Nephron progenitor cell (in vitro differentiated cells): Measurements from ENCODE around the gene SH3BP4.
A peak's percentile ranks its signal among the peaks of the same experiment; 100 is the strongest.

ENCODE experiments used
- DNase-seq: peaks from one replicate; pipeline ENCODE4 v3.0.0; 2021
- H3K27ac Mint-ChIP-seq: 2 replicates; pipeline ENCODE4 v1.8.0; 2021; ENCODE audit warnings: mild to moderate bottlenecking, moderate library complexity, mixed read lengths
- H3K27me3 Mint-ChIP-seq: 2 replicates; pipeline ENCODE4 v1.8.0; 2021; ENCODE audit warnings: mild to moderate bottlenecking, low read depth, mixed read lengths; ENCODE audit not compliant: poor library complexity
- H3K36me3 Mint-ChIP-seq: 2 replicates; pipeline ENCODE4 v1.8.0; 2021; ENCODE audit warnings: low read depth, mixed read lengths
- H3K4me1 Mint-ChIP-seq: 2 replicates; pipeline ENCODE4 v1.8.0; 2021; ENCODE audit warnings: mixed read lengths
- H3K4me3 Mint-ChIP-seq: 2 replicates; pipeline ENCODE4 v1.8.0; 2021; ENCODE audit warnings: mild to moderate bottlenecking, moderate library complexity, mixed read lengths
- H3K9me3 Mint-ChIP-seq: 2 replicates; pipeline ENCODE4 v1.8.0; 2021; ENCODE audit warnings: mild to moderate bottlenecking, moderate library complexity, mixed read lengths
- TF ChIP-seq, protein P1 (sequence below): fragments of 200-600 bp; sonication (generic); IDR thresholded peaks from 2 replicates; pipeline ENCODE4 v1.5.0; 2021; ENCODE audit warnings: antibody characterized with exemption

The SH3BP4 gene

DNA sequence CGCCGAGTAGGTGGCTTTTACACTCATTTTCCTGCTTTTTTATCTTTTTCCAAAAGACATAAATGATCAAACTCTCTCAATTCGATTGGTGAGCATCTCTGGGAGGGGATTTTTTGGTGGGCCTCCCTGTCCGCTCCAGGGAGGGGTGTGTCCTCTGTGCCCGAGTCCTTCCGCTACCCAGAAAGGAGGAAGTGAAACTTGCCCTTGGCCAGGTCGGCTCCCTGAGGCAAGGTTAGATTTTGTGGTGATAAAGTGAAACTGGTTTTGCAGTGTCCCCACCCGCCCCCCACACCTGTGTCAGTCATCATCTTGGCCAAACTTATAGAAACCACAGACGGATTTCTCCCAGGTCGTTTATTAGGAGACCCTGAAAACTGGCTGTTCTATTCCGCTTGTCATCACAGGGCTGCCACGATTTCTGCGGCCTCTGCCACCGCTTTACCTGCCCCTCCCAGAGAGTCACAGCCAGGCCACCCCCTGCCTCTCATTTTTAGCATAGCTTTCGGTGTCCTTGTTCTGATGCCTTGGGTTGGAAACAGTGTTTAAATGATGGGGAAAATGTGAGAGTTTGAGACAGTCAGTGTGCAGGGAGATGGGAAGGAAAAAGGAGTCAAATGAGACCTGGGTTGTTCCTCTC is 93.6 kb downstream of the SH3BP4 start:
- DNase-seq: no peak
- Mint-ChIP-seq H3K4me3 (no peak overlapping the region), H3K4me1 (no peaks in the 10 kb centered on the region), H3K27ac (no peak overlapping the region), H3K9me3 (peaks cover 4% of the 10 kb centered on the region), H3K36me3 (peaks cover 62% of the 10 kb centered on the region), H3K27me3 (no peaks in the 10 kb centered on the region)
- TF ChIP-seq, protein P1, sequence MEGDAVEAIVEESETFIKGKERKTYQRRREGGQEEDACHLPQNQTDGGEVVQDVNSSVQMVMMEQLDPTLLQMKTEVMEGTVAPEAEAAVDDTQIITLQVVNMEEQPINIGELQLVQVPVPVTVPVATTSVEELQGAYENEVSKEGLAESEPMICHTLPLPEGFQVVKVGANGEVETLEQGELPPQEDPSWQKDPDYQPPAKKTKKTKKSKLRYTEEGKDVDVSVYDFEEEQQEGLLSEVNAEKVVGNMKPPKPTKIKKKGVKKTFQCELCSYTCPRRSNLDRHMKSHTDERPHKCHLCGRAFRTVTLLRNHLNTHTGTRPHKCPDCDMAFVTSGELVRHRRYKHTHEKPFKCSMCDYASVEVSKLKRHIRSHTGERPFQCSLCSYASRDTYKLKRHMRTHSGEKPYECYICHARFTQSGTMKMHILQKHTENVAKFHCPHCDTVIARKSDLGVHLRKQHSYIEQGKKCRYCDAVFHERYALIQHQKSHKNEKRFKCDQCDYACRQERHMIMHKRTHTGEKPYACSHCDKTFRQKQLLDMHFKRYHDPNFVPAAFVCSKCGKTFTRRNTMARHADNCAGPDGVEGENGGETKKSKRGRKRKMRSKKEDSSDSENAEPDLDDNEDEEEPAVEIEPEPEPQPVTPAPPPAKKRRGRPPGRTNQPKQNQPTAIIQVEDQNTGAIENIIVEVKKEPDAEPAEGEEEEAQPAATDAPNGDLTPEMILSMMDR: no peak

DNA sequence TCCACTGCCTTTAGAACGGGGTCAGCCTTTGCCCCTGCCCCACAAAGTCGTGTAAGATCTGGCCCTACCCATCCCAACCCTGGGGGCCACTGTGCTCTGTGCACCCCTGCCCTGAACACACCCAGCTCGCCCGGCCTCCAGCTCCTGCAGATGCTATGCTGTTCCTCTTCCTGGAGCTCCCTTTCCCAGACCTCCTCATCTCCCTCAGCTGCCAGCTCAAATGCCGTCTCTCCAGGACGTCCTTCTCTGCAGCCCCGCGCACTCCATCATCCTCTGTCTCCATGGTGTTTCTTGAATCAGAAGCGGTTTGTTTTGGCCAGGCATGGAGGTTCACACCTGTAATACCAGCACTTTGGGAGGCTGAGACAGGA is 94.1 kb downstream of the SH3BP4 start:
- no peaks in the 10 kb centered on the region for H3K27me3 Mint-ChIP-seq
- no peak for DNase-seq
- TF ChIP-seq, protein P1: no peak
- H3K4me1 Mint-ChIP-seq: no peaks in the 10 kb centered on the region
- H3K36me3 Mint-ChIP-seq: peaks cover 57% of the 10 kb centered on the region
- no peak overlapping the region for H3K4me3 Mint-ChIP-seq
- H3K9me3 Mint-ChIP-seq: peaks cover 4% of the 10 kb centered on the region
- peak overlapping the region; percentile 54 for H3K27ac Mint-ChIP-seq

DNA sequence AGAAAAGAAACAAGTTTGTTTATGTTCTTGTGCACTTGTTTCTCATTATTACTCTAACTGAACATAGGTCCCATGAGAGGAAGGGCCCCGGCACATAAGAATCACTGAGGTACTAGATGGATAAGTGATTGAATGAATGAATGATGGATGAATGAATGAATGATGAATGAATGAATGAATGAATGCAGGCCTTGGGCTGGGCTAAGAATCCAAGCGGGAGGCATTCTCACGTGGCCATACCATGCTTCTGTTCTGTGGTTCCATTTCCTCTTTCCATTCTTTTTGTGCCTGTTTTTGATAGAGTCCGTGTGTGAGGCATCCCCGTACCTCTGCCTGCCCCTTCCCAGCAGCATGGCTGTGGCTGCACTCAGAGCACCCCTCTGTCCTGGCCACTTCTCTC is 94.8 kb downstream of the SH3BP4 start:
- TF ChIP-seq, protein P1: no peak
- Mint-ChIP-seq H3K36me3 (peaks cover 53% of the 10 kb centered on the region), H3K27me3 (no peaks in the 10 kb centered on the region), H3K27ac (peak overlapping the region; percentile 32), H3K9me3 (peaks cover 5% of the 10 kb centered on the region), H3K4me1 (peaks cover 2% of the 10 kb centered on the region), H3K4me3 (no peak overlapping the region)
- DNase-seq: no peak

DNA sequence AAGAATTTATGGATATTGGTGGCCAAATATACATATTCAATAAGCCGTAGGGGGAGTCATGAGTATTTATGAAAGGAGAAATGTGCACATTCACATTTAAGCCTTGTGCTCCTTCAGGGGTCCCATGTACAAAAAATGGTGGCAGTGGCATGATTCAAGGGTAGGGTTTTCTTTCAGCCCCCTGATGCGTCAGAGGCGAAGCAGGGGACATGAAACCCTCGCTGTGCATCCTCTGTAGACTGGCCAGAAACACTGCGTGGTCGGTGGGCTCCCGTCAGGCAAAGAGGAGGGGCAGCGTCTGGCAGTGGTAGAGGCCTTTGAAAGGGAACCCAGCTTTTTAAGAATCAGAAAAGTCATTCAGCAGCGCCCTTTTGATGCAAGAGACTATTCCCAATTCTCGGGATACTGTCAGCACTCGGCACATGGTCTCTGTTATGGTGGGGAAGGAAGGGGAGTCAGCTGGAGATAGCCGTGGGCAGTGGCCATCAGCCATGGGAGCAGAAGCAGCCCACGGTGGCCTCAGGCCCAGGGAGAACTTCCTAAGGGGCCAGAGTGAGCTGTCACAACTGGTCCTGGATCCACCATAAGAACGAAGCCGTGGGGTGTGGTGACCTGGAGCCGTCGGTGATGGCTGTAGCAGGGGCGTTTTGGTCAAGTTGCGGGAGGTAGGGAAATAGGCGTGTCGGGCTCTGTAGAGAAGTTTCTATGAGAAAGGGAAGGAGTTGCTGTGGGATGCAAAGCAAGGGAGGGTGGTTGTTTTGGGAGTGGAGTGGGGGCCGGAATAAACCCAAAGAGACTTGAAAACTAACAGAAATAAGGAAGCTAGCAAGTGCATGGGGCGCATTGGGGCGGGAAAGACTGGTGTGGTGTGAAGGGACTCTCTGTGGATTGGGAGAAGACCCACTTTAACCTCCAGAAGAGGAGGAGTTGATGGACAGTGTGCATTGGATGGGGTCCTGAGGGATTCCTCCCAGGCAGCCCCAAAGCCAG is 95.6 kb downstream of the SH3BP4 start:
- DNase-seq: no peak
- Mint-ChIP-seq H3K4me1 (peaks cover 10% of the 10 kb centered on the region), H3K36me3 (peaks cover 53% of the 10 kb centered on the region), H3K27ac (no peak overlapping the region), H3K27me3 (no peaks in the 10 kb centered on the region), H3K4me3 (no peak overlapping the region), H3K9me3 (peaks cover 12% of the 10 kb centered on the region)
- TF ChIP-seq, protein P1: no peak

DNA sequence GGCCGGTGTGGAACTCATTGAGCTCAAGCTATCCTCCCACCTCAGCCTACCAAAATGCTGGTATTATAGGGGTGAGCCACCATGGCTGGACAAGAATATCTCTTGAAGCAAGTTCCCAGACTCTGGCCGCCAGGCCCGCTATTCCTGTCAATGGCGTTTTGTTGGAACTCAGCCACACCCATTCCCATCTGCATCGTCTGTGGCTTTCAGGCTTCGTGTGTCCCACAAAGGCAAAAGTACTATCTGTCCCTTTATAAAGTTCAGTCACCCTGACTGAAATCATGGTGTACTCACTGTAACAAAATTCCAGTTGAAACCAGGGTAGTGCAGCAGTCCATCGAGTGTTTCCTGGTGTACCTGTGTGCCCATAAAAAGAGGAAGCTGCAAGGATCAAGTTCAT is 96.7 kb downstream of the SH3BP4 start:
- Mint-ChIP-seq H3K9me3 (peaks cover 12% of the 10 kb centered on the region), H3K36me3 (peaks cover 64% of the 10 kb centered on the region), H3K27me3 (no peaks in the 10 kb centered on the region), H3K4me3 (no peak overlapping the region), H3K27ac (no peak overlapping the region), H3K4me1 (peaks cover 12% of the 10 kb centered on the region)
- TF ChIP-seq, protein P1: no peak
- DNase-seq: no peak
